ENCODE results near the gene SFXN3. TPM values are rescaled to one million over a fixed set of nuclear protein-coding genes. Genes with fewer than 3 reads are reported as not detected.

Gene SFXN3
- total and polyA plus RNA-seq, 2 of the 8 experiments (the other 6 are each of a cell fraction or from before 2014, with no cell fraction given) = 2.6 to 2.8 TPM

DNA sequence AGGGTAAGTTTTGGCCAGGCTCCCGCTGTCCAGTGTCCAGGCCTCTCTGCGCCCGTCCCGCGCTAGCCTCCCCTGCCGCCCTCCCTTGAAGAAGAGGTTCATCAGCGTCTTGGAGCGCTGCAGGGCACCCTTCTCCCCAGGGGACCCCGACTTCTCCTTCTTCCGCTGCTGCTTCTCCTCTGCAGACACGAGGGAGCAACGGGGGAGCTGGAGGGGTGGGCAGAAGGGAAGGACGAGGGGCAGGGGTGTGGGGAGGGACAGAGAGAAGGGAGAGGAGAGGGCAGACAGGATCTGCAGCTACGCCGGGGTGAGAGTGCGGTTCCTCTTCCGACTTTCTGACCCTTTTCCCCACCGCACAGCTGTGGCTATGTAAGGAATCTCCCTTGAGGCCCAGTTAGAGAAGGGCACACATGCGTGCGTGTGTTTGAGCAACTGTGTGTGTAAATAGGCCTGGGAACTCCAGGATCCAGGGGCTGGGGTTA lies 12.9 kb upstream of the SFXN3 start:
- Histone ChIP-seq H3K56ac (replicated peaks; ENCODE audit: insufficient read length, low read depth, low read length) (no peak overlapping the region), H2AFZ (ENCODE audit: low read length) (peak overlapping the region; percentile 68; the same call in 1 of the 2 replicates), H4K5ac (ENCODE audit: insufficient read length, low read depth, low read length) (no peak overlapping the region), H2BK20ac (ENCODE audit: low read length) (no peak overlapping the region), H3K14ac (ENCODE audit: insufficient read length) (no peak overlapping the region), H2BK120ac (replicated peaks; ENCODE audit: low read depth, low read length) (no peak overlapping the region), H2AK5ac (ENCODE audit: low read depth, low read length) (no peak overlapping the region), H2BK5ac (ENCODE audit: low read depth, low read length) (no peak overlapping the region), H3K79me1 (ENCODE audit: low read depth, low read length) (no peaks in the 10 kb centered on the region), H3K18ac (ENCODE audit: extremely low read depth, low read length) (peak overlapping the region; percentile 78; the same call in 1 of the 2 replicates), H2BK15ac (ENCODE audit: low read length) (no peak overlapping the region), H4K20me1 (replicated peaks in 1 of 2; ENCODE audit: control insufficient read depth in 1 of 2, insufficient read depth in 2 of 2, low read length in 2 of 2) (peaks cover 0 to 1% of the 10 kb centered on the region in 2 experiments), H3K4me1 (replicated peaks in 1 of 4; ENCODE audit: control insufficient read depth in 3 of 4, insufficient read depth in 4 of 4, low read length in 3 of 4) (peaks cover 0 to 10% (median 7%) of the 10 kb centered on the region in 4 experiments; a peak in 5 of 7 replicates), H3K4me2 (ENCODE audit: insufficient read depth in 1 of 2, low read depth in 2 of 2, low read length in 2 of 2) (peak overlapping the region; percentile 86 to 89), H4K8ac (ENCODE audit: extremely low read depth, insufficient read depth, low read length) (no peak overlapping the region), H3K27me3 (replicated peaks in 1 of 4; ENCODE audit: control insufficient read depth in 3 of 4, extremely low read depth in 1 of 4, insufficient read depth in 3 of 4, low read length in 3 of 4) (peaks cover 14 to 42% (median 32%) of the 10 kb centered on the region in 4 experiments), H3K23ac (ENCODE audit: insufficient read length) (no peak overlapping the region), H3K9ac (replicated peaks in 1 of 4; ENCODE audit: extremely low read depth in 1 of 4, low read depth in 3 of 4, low read length in 3 of 4) (no peak overlapping the region), H3K79me2 (ENCODE audit: control insufficient read depth in 1 of 2, insufficient read depth in 2 of 2, low read length in 2 of 2) (no peaks in the 10 kb centered on the region), H3K4me3 (ENCODE audit: extremely low read depth in 1 of 4, insufficient read depth in 2 of 4, low read depth in 3 of 4, low read length in 4 of 4) (peak overlapping the region; percentile 33 to 59 (median 42); a peak in 5 of 8 replicates), H3K23me2 (ENCODE audit: low read depth, low read length) (peaks cover 11% of the 10 kb centered on the region; the same call in 1 of the 2 replicates), H3K4ac (replicated peaks; ENCODE audit: insufficient read length, low read depth, low read length) (no peak overlapping the region), H4K91ac (replicated peaks; ENCODE audit: insufficient read length, low read length) (no peak overlapping the region), H3K9me3 (ENCODE audit: insufficient read depth in 2 of 2, low read depth in 1 of 2, low read length in 1 of 2) (no peaks in the 10 kb centered on the region), H3K36me3 (ENCODE audit: control insufficient read depth in 2 of 4, insufficient read depth in 4 of 4, low read length in 3 of 4) (no peaks in the 10 kb centered on the region), H2BK12ac (ENCODE audit: low read depth, low read length) (peak overlapping the region; percentile 23; the same call in 1 of the 2 replicates), H3K27ac (ENCODE audit: low read depth, low read length) (no peak overlapping the region)
- DNase-seq (ENCODE audit: low read depth in 1 of 2, low spot score in 2 of 2) (no peak), FAIRE-seq (peak; percentile 68)
- ChIA-PET POLR2A (ENCODE audit: partially characterized antibody) (interaction anchor here (1.0 to 6.5 kb wide), 14 partner anchors 12 to 84 kb away, joined by 3 to 81 read pairs (median 4); partner anchors contain the start of genes LZTS2, MRPL43, PDZD7 and SEMA4G), CTCF (ENCODE audit: partially characterized antibody) (interaction anchor here (0.9 to 7.2 kb wide), 24 partner anchors 9 to 454 kb away, joined by 3 to 464 read pairs (median 6); partner anchors contain the start of genes KAZALD1, LZTS2, MRPL43 and PDZD7)
- no peak for TF ChIP-seq BRCA1 (IDR thresholded peaks at IDR 0.05; ENCODE audit: low read depth, low read length)
- TF ChIP-seq TEAD4 (IDR thresholded peaks at IDR 0.05; ENCODE audit: low read depth, low read length) = no peak
- no peak for TF ChIP-seq RNF2 (IDR thresholded peaks at IDR 0.05; ENCODE audit: borderline replicate concordance, low read depth, low read length, missing control alignments, poor library complexity, severe bottlenecking)
- TF ChIP-seq ZNF274 (IDR thresholded peaks at IDR 0.05; ENCODE audit: borderline replicate concordance, extremely low read depth, low read length) = no peak
- peak; percentile 67 for TF ChIP-seq SUZ12 (IDR thresholded peaks at IDR 0.05; ENCODE audit: low read length)
- no peak for TF ChIP-seq SIX5 (IDR thresholded peaks at IDR 0.05; ENCODE audit: low read depth, low read length)
- TF ChIP-seq POLR2A (IDR thresholded peaks at IDR 0.05; ENCODE audit: control extremely low read depth in 1 of 2, low read depth in 2 of 2, low read length in 2 of 2) = no peak
- TF ChIP-seq EZH2 (IDR thresholded peaks at IDR 0.05; ENCODE audit: low read depth, low read length, severe bottlenecking) = peak; percentile 48
- TF ChIP-seq SIN3A (conservative IDR thresholded peaks at IDR 0.05 in 1 of 2, IDR thresholded peaks at IDR 0.05 in 1 of 2; ENCODE audit: low read depth in 1 of 2, low read length in 2 of 2) = peak in 1 of 2 experiments; percentile 65; a peak in 1 of 4 replicates
- no peak for TF ChIP-seq POLR2AphosphoS5 (IDR thresholded peaks at IDR 0.05; ENCODE audit: low read depth, low read length)
- TF ChIP-seq CTBP2 (IDR thresholded peaks at IDR 0.05; ENCODE audit: borderline replicate concordance, insufficient read depth, insufficient read length, low read length) = peak; percentile 18
- peak; percentile 66; the same call in 1 of the 2 replicates for TF ChIP-seq EGR1 (IDR thresholded peaks at IDR 0.05; ENCODE audit: borderline replicate concordance, low read depth, low read length)
- WGBS, 2 experiments (ENCODE audit: extremely low coverage in 1 of 2, insufficient coverage in 1 of 2, insufficient read length in 1 of 2, insufficient replicate concordance in 2 of 2, low coverage in 1 of 2, low lambda C conversion rate in 2 of 2, missing lambda C conversion rate in 1 of 2) = 14% methylated on average over 11 of the region's 20 CpGs; no CpG with 5 or more reads in 1 of the 2 experiments

Measured in H1 (cell line).